ENCODE measurements around the gene TKT.

GRCh38 chr3:53226142-53226840 is 29.5 kb downstream of the TKT start:
- TF ChIP-seq POLR2AphosphoS5 (IDR thresholded peaks at IDR 0.05; ENCODE audit: low read depth, low read length) (no peak), POLR2A (IDR thresholded peaks at IDR 0.05; ENCODE audit: low read depth, low read length) (no peak), TAF1 (IDR thresholded peaks at IDR 0.05; ENCODE audit: borderline replicate concordance, low read depth, low read length) (no peak)
